ENCODE results near the gene CFAP299.

DNA sequence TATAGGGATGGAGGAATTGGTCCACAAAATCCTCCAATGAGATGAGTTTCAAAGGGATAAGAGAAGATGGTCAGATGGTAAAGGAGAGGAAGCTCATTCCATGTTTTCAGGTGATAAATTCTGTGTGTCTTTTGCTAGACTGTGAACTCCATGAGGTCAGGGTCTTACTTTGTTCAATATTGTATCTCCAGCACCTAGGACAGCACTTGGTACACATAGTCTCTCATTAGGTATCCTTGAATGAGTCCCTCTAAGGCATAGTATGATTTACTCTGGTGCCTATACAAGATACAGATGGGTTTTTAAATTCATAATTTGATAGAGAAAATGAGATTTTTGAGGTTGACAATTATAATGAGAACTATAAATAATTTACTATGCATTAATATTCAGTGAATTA, 510.7 kb downstream of the CFAP299 start:
- no peak for TF ChIP-seq POLR2AphosphoS5 (IDR thresholded peaks at IDR 0.05)
- TF ChIP-seq, protein P1, sequence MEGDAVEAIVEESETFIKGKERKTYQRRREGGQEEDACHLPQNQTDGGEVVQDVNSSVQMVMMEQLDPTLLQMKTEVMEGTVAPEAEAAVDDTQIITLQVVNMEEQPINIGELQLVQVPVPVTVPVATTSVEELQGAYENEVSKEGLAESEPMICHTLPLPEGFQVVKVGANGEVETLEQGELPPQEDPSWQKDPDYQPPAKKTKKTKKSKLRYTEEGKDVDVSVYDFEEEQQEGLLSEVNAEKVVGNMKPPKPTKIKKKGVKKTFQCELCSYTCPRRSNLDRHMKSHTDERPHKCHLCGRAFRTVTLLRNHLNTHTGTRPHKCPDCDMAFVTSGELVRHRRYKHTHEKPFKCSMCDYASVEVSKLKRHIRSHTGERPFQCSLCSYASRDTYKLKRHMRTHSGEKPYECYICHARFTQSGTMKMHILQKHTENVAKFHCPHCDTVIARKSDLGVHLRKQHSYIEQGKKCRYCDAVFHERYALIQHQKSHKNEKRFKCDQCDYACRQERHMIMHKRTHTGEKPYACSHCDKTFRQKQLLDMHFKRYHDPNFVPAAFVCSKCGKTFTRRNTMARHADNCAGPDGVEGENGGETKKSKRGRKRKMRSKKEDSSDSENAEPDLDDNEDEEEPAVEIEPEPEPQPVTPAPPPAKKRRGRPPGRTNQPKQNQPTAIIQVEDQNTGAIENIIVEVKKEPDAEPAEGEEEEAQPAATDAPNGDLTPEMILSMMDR (IDR thresholded peaks at IDR 0.05): no peak
- TF ChIP-seq POLR2A (IDR thresholded peaks at IDR 0.05): no peak
- TF ChIP-seq EP300 (IDR thresholded peaks at IDR 0.05): no peak
